Measurements from ENCODE around the gene ZNF740. TPM values are rescaled to one million over a fixed set of nuclear protein-coding genes. Genes with fewer than 3 reads are reported as not detected.
"Not testable (repeated sequence)": the region's sequence is repeated elsewhere in the genome, so short reads cannot be mapped to it uniquely, and the experiment has no call there.

The ZNF740 gene
- total RNA-seq, 1 donor from 2014 or later: 19.2 TPM

DNA sequence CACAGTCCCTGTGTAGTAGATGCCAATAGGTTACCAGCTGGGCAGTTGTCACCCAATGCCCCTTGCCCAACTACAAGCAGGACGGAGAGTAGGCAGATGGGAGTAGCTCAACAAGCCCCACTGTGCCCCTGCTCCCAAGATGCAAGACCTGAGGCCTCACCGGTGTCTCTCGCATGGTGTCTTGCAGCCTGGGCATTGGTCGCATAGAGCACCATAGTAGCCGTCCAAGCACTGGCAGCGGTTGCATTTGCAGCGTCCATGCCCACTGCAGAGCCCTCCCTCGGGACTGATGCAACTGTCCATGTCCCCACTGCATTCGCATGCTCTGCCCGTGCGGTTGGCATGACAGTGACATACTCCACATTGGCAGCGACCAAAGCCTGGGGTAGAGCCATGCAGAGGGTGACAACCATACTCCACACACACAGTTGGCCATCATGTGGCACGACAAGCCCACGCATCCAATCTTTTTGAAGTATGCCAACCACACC, 12.1 kb downstream of the ZNF740 start:
- intact Hi-C loops (cut with DNase I): no loop called here
- no peak for DNase-seq (ENCODE audit: low spot score)

DNA sequence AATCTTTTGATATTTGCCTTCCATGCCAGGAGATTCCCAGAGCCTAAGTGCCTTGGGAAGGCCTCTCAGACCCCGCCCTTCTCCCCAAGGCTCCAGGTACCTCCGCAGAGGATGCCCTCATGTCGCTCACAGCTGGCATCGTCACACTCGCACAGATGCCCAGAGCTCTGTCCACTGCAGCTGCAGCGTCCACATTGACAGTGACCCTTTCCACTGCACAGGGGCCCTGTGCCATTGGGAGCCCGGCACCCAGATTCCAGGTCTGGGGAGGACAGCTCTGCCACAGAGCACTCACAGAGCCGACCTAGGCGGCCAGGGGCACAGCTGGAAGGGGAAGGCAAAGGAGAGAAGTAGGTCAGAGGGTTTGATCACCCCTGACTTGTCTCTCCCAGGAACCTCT, 12.5 kb downstream of the ZNF740 start:
- no peak for DNase-seq (ENCODE audit: low spot score)
- intact Hi-C loops (cut with DNase I): no loop called here

DNA sequence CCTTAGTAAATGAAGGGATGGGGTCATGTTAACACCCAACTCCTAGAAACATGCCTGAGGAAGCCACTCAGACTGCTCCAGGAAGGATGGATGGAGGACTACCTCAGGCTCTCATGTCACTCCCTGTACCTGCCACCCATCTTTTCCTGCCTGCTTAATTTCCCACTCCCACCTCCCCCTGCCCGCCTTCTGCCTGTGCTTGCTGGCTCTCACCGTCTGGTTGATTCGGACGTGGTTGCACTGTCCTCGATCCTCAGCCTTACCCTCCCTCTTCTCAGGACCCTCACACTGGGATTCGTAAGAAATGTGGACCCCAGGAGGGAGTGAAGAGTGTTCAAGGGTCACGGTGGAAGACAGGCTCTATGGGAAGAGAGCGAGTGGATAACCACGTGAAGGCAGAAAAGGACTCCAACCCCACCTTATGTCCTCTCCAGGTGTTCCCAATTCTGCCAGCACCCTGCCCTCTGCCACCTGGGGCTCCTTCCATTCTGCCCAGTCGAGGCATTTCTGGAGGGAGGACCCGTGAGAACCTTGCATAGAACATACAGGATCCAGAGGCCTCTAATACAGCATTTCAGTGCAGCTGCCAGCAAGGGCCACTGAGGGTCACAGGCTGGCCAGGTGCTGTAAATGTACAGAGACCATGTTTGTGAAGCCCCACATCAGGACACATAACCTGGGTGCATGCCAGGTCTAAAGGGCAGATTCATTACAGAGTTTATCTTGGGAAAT, 13.6 kb downstream of the ZNF740 start:
- intact Hi-C loops (cut with DNase I): no loop called here
- DNase-seq (ENCODE audit: low spot score): no peak

DNA sequence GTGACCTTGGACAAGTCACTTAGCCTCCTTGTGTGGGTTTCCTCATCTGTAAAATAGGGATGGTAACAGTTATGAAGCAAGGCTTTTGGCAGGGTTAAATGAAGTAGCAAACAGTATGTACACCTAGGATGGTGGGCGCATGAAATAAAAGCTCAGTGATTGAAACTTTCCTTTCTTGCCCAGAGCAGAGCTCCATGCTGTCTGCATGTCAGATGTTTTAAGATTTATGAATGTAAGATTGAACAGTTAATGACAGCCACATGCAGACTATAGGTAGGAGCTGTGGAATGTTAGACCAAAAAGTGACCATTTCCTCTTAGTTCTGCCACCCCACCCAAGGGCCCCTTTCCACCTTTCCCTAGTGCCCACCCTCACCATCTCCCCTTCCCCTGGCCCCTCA, 14.5 kb downstream of the ZNF740 start:
- intact Hi-C loops (cut with DNase I): no loop called here
- no peak for DNase-seq (ENCODE audit: low spot score)

DNA sequence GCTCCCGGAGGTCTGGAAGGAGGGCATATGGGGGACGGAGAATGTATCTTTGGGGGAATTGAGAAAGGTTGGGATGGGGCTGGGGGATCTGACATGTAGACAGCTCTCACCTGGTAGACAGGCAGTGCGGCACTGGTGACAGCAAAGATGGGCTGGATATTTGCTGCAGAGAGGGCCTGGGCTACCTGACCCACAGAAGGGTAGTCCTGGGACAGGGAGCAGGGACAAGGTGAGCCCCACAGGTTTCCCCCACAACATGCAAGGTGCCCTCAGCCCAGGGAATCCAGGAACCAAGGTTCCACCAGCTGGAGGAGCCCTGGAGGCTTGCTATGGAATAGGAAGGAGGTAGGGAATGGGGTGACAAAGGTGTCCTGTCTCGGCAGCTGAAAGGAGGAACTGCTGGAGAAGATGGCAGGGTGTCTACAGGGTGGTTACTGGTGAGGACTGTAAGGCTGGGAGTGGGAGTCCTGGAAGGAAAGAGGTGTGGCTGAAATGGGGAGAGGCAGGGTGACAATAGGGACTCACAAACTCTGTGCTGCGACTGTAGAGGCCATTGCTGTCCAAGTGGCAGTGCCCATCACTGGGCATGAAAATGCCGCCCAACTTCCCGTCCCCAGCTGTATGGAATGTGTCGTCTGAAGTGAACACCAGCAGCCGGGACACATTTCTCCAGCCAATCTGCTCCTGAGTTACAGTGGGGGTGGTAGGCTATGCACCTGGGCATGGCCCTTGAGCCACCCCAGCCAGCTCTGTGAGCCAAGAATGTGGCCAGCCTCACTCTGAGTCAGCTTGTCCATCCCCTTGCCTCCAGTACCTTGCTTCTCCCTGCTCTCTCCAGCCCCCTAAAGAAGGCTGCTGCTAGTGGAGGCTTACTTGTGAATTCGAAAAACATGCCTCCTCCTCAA, 15.2 kb downstream of the ZNF740 start:
- DNase-seq (ENCODE audit: low spot score): no peak
- intact Hi-C loops (cut with DNase I): loop anchor here (2.0 kb wide), 2 partner anchors 35 to 129 kb away; no protein-coding TSS in a partner anchor

DNA sequence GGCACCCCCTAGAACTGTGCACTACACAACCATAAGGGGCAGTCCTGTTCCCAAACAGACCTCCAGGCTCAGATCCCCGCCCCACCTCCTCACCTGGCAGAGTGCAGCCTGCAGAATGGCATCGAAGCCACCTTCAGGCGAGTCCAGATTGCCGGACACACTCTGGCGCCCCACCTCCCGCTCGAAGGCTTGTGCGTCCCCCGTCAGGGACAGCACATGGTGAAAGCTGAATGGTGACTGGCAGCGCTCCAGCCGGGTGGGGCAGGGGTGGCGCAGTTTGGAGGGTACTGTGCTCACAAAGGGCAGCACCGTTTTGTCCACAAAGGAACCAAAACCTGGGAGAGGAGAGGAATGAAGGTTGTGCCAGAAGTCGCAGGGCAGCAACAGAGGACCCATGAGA, 16.0 kb downstream of the ZNF740 start:
- intact Hi-C loops (cut with DNase I): loop anchor here (2.0 kb wide), 2 partner anchors 36 to 130 kb away; no protein-coding TSS in a partner anchor
- no peak for DNase-seq (ENCODE audit: low spot score)

DNA sequence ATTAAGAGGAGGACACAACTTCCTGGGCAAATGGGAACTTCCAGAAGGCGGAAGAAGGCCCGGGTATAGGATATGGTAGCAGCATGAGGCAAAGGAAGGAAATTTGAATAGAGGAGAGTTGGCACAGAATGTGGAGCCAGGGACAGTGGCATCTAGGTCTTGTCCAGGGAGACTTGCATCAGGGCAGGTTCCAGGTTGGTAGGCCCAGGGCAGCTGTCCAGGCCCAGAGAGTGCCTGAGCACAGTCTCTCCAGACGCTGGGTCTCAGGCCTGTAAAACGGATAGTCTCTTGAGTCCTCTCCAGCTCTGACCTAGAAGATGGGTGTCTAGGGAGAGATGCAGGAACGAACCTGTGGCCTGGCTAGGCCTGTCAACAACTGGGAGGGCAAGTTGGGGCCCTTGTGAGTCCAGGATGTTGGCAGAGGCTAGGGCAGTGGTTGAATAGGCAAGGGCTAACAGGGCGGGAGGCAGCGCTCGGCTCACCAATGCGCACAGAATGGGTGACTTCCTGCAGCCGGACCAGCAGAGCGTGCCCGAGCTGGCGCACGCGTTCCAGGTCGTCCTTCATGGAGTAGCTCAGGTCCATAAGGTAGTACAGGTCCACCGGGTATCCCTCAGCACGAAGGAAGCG, 16.6 kb downstream of the ZNF740 start:
- intact Hi-C loops (cut with DNase I): loop anchor here (2.0 kb wide), 2 partner anchors 36 to 130 kb away; no protein-coding TSS in a partner anchor
- no peak for DNase-seq (ENCODE audit: low spot score)

DNA sequence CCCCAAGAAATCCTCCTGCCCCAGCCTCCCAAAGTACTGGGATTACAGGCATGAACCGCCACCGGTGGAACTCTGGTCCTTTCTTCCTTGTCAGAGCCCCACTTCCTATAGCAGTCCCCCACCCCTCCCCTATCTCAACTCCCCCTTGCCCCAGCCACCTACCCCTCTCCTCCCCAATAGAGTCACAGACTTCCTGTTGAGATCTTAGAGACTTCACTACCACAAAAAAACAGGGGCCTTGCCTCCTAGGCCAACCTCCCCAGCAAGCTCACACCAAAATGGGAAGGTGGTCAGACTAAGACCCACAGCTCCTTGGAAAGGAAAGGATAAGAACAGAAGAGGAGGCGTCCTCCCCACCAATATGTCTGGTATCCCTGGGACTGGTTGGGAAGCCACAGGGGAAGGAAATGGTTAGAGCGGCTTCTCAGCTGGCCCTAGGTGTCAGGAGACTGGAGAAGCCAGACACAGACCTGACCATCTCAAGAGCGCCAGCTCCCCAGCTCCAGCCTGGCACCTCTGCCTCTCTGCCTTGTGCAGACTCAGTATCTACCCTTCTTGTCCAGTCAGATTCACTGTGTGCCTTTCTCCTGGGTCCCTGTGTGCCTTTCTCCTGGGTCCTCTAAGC, 18.1 kb downstream of the ZNF740 start:
- intact Hi-C loops (cut with DNase I): no loop called here
- DNase-seq (ENCODE audit: low spot score): no peak

DNA sequence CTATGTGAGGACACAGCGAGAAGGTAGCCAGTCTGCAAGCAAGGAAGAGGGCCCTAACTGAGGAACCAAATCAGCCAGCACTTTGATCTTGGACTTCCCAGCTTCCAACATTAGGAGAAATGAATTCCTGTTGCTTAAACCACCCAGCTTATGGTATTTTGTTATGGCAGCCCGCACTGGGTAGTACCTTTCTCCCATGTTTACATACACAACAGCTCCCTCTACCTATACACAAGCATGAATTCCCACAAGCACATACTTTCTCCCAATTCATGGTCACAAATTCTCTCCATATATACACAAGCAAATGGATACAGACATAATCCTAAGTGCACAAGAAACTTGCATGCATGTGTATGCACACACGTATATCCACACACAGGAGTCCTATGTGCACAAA, 19.2 kb downstream of the ZNF740 start:
- intact Hi-C loops (cut with DNase I): no loop called here

DNA sequence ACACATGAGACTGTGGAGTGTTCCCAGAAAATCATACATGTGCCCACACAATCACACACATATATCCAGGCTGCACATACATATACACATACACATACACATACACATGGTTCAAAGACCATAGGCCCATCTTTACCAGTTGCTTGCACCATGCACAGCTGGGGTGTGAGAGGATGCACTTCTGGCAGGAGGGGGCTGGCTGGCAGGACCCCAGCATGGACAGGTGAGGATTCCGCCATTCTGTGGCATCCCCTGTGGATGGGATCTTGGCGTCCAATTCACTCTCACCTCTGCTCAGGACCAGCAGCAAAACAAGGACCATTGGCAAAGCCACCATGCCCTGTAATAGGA, 19.6 kb downstream of the ZNF740 start:
- intact Hi-C loops (cut with DNase I): no loop called here
- no peak for DNase-seq (ENCODE audit: low spot score)

More for the DNA sequence above, 19.2 kb downstream of the ZNF740 start:
- DNase-seq (ENCODE audit: low spot score): no peak

DNA sequence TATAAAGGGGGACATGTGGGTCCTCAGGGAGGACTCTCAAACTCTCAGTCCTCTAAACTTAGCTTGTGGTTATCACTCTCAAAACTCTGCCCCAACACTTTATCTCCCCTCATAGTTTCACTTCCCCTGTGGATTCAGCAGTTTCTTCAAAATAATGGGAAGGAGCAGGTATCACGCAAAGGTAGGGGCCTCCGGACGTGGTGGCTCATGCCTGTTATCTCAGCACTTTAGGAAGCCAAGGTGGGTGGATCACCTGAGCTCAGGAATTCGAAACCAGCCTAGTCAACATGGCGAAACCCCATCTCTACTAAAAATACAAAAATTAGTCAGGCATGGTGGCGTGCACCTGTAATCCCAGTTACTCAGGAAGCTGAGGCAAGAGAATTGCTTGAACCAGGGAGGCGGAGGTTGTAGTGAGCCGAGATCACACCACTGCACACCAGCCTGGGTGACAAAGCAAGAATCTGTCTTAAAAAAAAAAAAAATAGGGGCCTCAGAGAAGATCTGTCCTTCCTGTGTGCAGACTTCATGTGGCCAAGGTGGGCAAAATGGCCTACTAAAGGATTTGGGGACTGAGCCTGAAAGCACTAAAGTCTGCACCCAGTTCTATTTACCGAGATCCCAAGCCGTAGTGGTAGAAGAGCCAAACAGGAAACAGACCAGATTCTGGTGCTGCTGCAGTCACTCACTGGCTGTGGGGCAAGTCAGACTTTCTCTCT, 20.1 kb downstream of the ZNF740 start:
- intact Hi-C loops (cut with DNase I): no loop called here
- no peak for DNase-seq (ENCODE audit: low spot score)

DNA sequence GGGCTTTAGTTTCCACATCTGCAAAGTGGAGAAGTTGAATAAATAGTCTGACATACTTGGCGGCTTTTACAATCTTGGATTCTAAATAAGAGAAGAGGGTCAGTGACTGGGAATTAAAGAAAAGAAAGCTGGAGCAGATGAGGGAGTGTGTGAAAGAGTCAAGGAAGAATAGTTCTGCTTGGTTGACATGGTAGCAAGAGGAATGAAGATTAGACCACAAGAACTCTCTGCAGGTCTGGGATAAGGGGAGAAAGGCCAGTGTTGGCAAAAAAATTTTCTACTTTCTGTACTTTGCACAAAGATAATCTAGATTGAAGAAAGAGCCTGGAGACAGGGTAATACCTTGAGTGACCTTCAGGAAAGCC, 20.6 kb downstream of the ZNF740 start:
- no peak for DNase-seq (ENCODE audit: low spot score)
- intact Hi-C loops (cut with DNase I): no loop called here

DNA sequence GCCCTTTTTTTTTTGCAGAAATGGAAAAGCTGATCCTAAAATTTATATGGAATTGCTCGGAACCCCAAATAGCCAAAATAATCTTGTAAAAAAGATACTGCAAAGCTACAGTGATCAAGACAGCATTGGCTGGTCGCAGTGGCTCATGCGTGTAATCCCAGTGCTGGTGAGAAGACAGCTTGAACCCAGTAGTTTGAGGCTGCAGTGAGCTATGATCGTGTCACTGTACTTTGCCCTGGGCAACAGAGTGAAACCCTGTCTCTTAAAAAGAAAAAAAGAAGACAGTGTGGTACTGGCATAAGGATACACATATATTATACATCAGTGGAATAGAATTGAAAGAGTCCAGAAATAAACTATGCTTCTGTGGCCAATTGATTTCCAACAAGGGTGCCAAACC, 21.1 kb downstream of the ZNF740 start:
- intact Hi-C loops (cut with DNase I): no loop called here

DNA sequence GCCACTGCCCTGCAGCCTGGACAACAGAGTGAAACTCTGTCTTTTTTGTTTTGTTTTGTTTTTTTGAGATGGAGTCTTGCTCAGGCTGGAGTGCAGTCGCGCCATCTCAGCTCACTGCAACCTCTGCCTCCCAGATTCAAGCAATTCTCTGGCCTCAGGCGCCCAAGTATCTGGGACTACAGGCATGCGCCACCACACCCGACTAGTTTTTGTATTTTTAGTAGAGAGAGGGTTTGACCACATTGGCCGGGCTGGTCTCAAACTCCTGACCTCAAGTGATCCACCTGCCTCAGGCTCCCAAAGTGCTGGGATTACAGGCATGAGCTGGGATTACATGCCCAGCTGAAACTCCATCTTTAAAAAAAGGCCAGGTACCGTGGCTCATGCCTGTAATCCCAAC, 21.8 kb downstream of the ZNF740 start:
- DNase-seq (ENCODE audit: low spot score); intact Hi-C loops (cut with DNase I): not testable (repeated sequence)

More for the DNA sequence above, 21.1 kb downstream of the ZNF740 start:
- no peak for DNase-seq (ENCODE audit: low spot score)

DNA sequence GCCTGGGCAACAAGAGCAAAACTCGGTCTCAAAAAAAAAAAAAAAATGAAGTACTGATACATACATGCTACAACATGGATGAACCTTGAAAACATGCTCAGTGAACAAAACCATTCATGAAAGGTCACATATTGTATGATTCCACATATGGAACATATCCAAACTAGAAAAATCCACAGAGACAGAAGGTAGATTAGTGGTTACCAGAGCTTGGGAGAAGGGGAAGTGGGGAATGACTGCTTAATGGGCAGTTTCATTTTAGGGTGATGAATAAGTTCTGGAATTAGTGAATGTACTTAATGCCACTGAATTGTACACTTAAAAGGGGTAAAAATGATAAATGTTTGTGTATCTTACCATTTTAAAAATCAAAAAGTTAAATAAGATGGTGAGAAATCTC, 23.8 kb downstream of the ZNF740 start:
- intact Hi-C loops (cut with DNase I): no loop called here
- no peak for DNase-seq (ENCODE audit: low spot score)

DNA sequence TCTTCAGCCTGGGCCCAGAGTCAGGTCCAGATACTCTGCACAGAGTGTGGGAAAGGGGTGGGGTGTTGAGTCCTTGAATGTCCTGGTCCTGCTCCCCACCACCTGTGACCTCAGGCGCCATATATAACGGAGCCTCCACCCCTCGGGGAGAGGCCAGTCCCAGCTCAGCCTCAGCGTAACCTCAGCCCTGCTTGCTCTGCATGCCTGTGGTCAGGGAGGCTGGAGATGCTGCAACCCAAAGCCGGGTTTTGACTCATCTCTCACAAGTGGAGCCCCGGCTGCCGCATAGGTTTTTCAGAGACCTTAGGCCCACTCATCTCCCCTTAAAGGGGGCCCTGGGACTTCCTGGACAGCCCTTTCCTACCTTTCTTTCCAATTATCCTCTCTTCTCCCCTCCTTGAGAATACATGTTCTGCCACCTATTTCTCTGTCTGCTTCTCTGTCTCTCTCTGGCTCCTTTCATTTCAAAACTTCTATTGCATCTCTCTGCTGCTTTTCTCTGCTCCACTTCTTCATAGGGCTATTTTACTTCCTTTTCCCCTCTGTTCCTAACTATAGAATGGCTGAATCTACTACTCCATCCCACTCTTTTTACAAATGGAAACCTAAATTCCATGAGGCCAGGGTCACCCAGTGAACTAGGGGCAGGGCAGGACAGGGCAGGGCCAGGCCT, 25.4 kb downstream of the ZNF740 start:
- intact Hi-C loops (cut with DNase I): no loop called here
- no peak for DNase-seq (ENCODE audit: low spot score)

DNA sequence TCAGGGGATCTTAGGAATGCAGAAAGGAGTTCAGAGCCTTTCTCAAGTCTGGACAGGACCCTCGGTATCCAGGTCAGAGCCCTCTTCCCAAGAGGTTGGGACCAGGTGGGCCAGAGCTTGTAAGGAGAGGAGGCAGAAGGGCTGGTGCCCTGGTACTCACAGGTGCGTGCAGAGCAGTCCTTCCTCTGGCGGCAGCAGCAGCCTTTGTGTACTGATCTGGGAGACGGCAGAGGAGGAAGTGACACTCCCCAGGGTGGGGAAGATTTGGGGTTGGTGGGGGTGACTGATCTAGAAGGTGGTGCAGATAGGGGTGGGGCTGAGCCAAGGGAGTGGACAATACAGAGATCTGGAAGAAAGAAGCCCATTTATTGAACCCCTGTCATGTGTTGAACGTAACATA, 26.5 kb downstream of the ZNF740 start, which contains the start of gene ITGB7:
Gene ITGB7 (minus strand): TSS at position 210 of the 400 bp plus-strand sequence. CDS start 6,808 bp downstream, outside the sequence.
- no peak for DNase-seq (ENCODE audit: low spot score)
- intact Hi-C loops (cut with DNase I): no loop called here

DNA sequence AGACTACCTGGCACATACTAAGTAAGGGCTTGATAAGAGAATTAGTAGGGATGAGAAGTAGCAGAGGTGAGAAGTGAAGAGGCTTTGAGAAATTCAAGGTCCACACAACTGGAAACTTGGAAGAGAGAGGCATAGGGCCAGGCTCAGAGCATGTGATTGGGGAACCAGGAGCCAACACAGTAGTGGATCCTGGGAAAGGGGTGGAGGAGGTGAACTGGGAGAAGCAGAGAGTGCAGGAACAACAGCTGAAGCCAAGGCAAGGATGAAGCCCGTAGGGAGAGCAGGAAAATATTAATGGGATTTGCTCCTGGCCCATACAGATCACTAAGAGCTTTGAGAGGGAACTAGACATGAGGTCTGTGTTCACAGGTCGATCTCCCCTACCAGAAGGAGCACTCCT, 27.9 kb downstream of the ZNF740 start:
- DNase-seq (ENCODE audit: low spot score): no peak
- intact Hi-C loops (cut with DNase I): no loop called here

All from cardiac septum (tissue), 1 donor.